NCI-H187 treated with DMSO at 0.1 percent for 48 hours (cell line): ENCODE results near the gene CDON.
A peak's percentile ranks its signal among the peaks of the same experiment; 100 is the strongest.

Experiments
- DNase-seq: peaks from one replicate; lab custom pipeline; 2025; lab: John Stamatoyannopoulos, UW

Gene CDON

GRCh38 chr11:126062679-126063506 lies at the start of gene CDON:
CDON (minus strand) TSS chr11:126062866; CDS start chr11:126023476, 39,390 bp downstream.
- DNase-seq = peak; percentile 56

GRCh38 chr11:126111458-126112116 lies 48.9 kb upstream of the CDON start:
- DNase-seq = no peak

GRCh38 chr11:126109941-126110731 lies 47.5 kb upstream of the CDON start:
- DNase-seq = no peak

GRCh38 chr11:126106594-126107328 lies 44.1 kb upstream of the CDON start:
- DNase-seq = no peak

- no peak for DNase-seq
Observed at GRCh38 chr11:126105748-126106080, 43.0 kb upstream of the CDON start.

- DNase-seq = no peak
Observed at GRCh38 chr11:126105022-126105747, 42.5 kb upstream of the CDON start.

GRCh38 chr11:126104420-126104819 lies 41.8 kb upstream of the CDON start:
- no peak for DNase-seq

- no peak for DNase-seq
Observed at GRCh38 chr11:126103150-126103549, 40.5 kb upstream of the CDON start.

GRCh38 chr11:126102436-126102981 lies 39.8 kb upstream of the CDON start:
- no peak for DNase-seq

- DNase-seq = no peak
Observed at GRCh38 chr11:126101930-126102283, 39.2 kb upstream of the CDON start.

- no peak for DNase-seq
Observed at GRCh38 chr11:126101251-126101929, 38.7 kb upstream of the CDON start.

- DNase-seq = no peak
Observed at GRCh38 chr11:126100716-126101115, 38.0 kb upstream of the CDON start.

GRCh38 chr11:126098204-126098769 lies 35.6 kb upstream of the CDON start:
- DNase-seq = no peak

GRCh38 chr11:126095745-126096144 lies 33.1 kb upstream of the CDON start:
- no peak for DNase-seq

GRCh38 chr11:126090452-126090851 lies 27.8 kb upstream of the CDON start:
- DNase-seq = no peak

- DNase-seq = no peak
Observed at GRCh38 chr11:126088999-126089398, 26.3 kb upstream of the CDON start.

- DNase-seq = no peak
Observed at GRCh38 chr11:126086248-126086647, 23.6 kb upstream of the CDON start.

GRCh38 chr11:126084608-126084912 lies 21.9 kb upstream of the CDON start:
- DNase-seq = no peak

- no peak for DNase-seq
Observed at GRCh38 chr11:126083829-126084607, 21.4 kb upstream of the CDON start.
